Fibroblast of lung (primary cell): ENCODE data around the gene CYCS. TPM values are rescaled to one million over a fixed set of nuclear protein-coding genes. Genes with fewer than 3 reads are reported as not detected.

Experiments
- DNase-seq, 2 donors: peaks; one replicate each; pipeline versions ENCODE4 v3.0.0 to v3.0.0-alpha.2; 2010; ENCODE audit warnings: low read depth in 2 of 2
- H2AFZ ChIP-seq: 2 replicates; pipeline ENCODE4 v1.5.1; 2012; ENCODE audit warnings: low read length, control low read depth, inconsistent platforms
- H3K27ac ChIP-seq: 2 replicates; pipeline ENCODE4 v1.5.1; 2011; ENCODE audit warnings: low read length, control low read depth; ENCODE audit not compliant: insufficient read depth
- H3K27me3 ChIP-seq: 2 replicates; pipeline ENCODE4 v1.5.1; 2011; ENCODE audit warnings: mild to moderate bottlenecking, low read length; ENCODE audit not compliant: control insufficient read depth, insufficient read depth
- H3K36me3 ChIP-seq: 2 replicates; pipeline ENCODE4 v1.5.1; 2011; ENCODE audit warnings: low read length; ENCODE audit not compliant: control insufficient read depth, insufficient read depth
- H3K4me1 ChIP-seq: 2 replicates; pipeline ENCODE4 v1.5.1; 2011; ENCODE audit warnings: low read length; ENCODE audit not compliant: control insufficient read depth, insufficient read depth; ENCODE audit errors: extremely low read depth
- H3K4me2 ChIP-seq: 2 replicates; pipeline ENCODE4 v1.5.1; 2011; ENCODE audit warnings: low read length, control low read depth; ENCODE audit not compliant: insufficient read depth; ENCODE audit errors: extremely low read depth
- H3K4me3 ChIP-seq, 4 experiments: fragments of 200-600 bp in 1 of 4; sonication (generic) in 1 of 4; replicated peaks in 1 of 4; 2 replicates each; pipeline ENCODE4 v1.5.1; 2011 to 2016; ENCODE audit warnings: low read length in 4 of 4, low read depth in 3 of 4, mild to moderate bottlenecking in 3 of 4, control low read depth in 2 of 4, inconsistent platforms in 1 of 4, mixed read lengths in 1 of 4; ENCODE audit not compliant: insufficient read depth in 1 of 4; ENCODE audit errors: control extremely low read depth in 1 of 4
- H3K79me2 ChIP-seq: 2 replicates; pipeline ENCODE4 v1.5.1; 2012; ENCODE audit warnings: mild to moderate bottlenecking, low read length, inconsistent platforms; ENCODE audit not compliant: control insufficient read depth, insufficient read depth
- H3K9ac ChIP-seq: 2 replicates; pipeline ENCODE4 v1.5.1; 2011; ENCODE audit warnings: mild to moderate bottlenecking, low read length, control low read depth; ENCODE audit not compliant: insufficient read depth
- H3K9me3 ChIP-seq: 2 replicates; pipeline ENCODE4 v1.5.1; 2012; ENCODE audit warnings: low read depth, low read length; ENCODE audit not compliant: control insufficient read depth, insufficient read depth
- H4K20me1 ChIP-seq: 2 replicates; pipeline ENCODE4 v1.5.1; 2011; ENCODE audit warnings: low read length; ENCODE audit not compliant: control insufficient read depth, insufficient read depth; ENCODE audit errors: extremely low read depth
- EZH2 ChIP-seq: IDR thresholded peaks from 2 replicates; pipeline ENCODE4 v1.5.1; 2012; ENCODE audit warnings: low read length, control low read depth, mild to moderate bottlenecking; ENCODE audit errors: missing control alignments
- polyA plus RNA-seq, 2 donors: library from polyadenylated mRNA; depleted of rRNA in 1 of 2; stranded (reverse) in 1 of 2; unstranded in 1 of 2; fragments of >200 nt; gene quantifications; 2 replicates each; pipeline ENCODE4 v1.2.1, GENCODE V29; 2011 to 2012; ENCODE audit warnings: missing spikeins in 1 of 2
- total RNA-seq: library from RNA; depleted of rRNA; stranded (reverse); fragments of >200 nt; gene quantifications from 2 replicates; pipeline ENCODE4 v1.2.1, GENCODE V29; 2014
- TF ChIP-seq, protein P1 (sequence below), 2 donors: IDR thresholded peaks in 1 of 2; conservative IDR thresholded peaks in 1 of 2; 1 replicate in 1 of 2; 2 replicates in 1 of 2; pipeline ENCODE4 v1.5.1; 2011 to 2012; ENCODE audit warnings: low read length in 2 of 2, control low read depth in 1 of 2, inconsistent platforms in 1 of 2, low read depth in 1 of 2, mild to moderate bottlenecking in 1 of 2

CYCS gene
- total and polyA plus RNA-seq, 2 donors (not counting 1 experiment from before 2014, with no cell fraction given), result 32.7 to 76.5 TPM

GRCh38 chr7:25075459-25075858 lies 49.6 kb downstream of the CYCS start:
- Histone ChIP-seq H3K4me2 (no peak overlapping the region), H3K27ac (no peak overlapping the region), H3K27me3 (no peaks in the 10 kb centered on the region), H3K9ac (no peak overlapping the region), H3K79me2 (no peaks in the 10 kb centered on the region), H2AFZ (no peak overlapping the region), H3K4me1 (no peaks in the 10 kb centered on the region), H3K4me3 (no peak overlapping the region), H3K9me3 (no peaks in the 10 kb centered on the region), H3K36me3 (no peaks in the 10 kb centered on the region), H4K20me1 (no peaks in the 10 kb centered on the region)
- TF ChIP-seq, protein P1, sequence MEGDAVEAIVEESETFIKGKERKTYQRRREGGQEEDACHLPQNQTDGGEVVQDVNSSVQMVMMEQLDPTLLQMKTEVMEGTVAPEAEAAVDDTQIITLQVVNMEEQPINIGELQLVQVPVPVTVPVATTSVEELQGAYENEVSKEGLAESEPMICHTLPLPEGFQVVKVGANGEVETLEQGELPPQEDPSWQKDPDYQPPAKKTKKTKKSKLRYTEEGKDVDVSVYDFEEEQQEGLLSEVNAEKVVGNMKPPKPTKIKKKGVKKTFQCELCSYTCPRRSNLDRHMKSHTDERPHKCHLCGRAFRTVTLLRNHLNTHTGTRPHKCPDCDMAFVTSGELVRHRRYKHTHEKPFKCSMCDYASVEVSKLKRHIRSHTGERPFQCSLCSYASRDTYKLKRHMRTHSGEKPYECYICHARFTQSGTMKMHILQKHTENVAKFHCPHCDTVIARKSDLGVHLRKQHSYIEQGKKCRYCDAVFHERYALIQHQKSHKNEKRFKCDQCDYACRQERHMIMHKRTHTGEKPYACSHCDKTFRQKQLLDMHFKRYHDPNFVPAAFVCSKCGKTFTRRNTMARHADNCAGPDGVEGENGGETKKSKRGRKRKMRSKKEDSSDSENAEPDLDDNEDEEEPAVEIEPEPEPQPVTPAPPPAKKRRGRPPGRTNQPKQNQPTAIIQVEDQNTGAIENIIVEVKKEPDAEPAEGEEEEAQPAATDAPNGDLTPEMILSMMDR (conservative IDR thresholded peaks at IDR 0.05 in 1 of 2, IDR thresholded peaks at IDR 0.05 in 1 of 2; ENCODE audit: low read depth in 1 of 2, low read length in 2 of 2), result no peak
- TF ChIP-seq EZH2, result no peak
- no peak for DNase-seq

DNA sequence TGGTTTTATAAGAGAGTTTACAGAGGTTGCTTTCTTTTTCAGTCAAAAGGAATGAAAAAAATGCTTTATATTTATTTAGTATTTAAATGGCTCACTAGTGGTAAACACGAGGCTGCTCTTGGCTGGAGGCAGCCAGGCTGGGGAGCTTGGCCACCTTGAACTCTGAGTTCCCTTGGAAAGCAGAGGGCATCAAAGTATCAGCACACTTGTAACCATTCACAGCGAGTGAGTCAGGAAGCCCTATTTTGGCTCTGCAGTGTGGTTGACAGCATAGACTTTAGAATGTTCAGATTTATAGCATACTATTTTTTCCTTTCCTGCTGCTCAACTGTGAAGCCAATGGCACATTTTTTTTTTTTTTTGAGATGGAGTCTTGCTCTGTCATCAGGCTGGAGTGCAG lies 51.6 kb downstream of the CYCS start:
- Histone ChIP-seq H3K27ac (no peak overlapping the region), H3K9me3 (no peaks in the 10 kb centered on the region), H2AFZ (no peak overlapping the region), H3K36me3 (no peaks in the 10 kb centered on the region), H3K27me3 (no peaks in the 10 kb centered on the region), H4K20me1 (no peaks in the 10 kb centered on the region), H3K4me1 (peaks cover 10% of the 10 kb centered on the region), H3K79me2 (no peaks in the 10 kb centered on the region), H3K4me2 (no peak overlapping the region), H3K4me3 (no peak overlapping the region), H3K9ac (no peak overlapping the region)
- no peak for TF ChIP-seq EZH2
- TF ChIP-seq, protein P1 (conservative IDR thresholded peaks at IDR 0.05 in 1 of 2, IDR thresholded peaks at IDR 0.05 in 1 of 2; ENCODE audit: low read depth in 1 of 2, low read length in 2 of 2), result no peak
- DNase-seq, result peak; percentile 52

Other genes with a start within 250 kb of the CYCS start
- gene OSBPL3, start 145.1 kb downstream of the CYCS start, total RNA-seq, result 22.6 and 70.2 TPM in 2 replicates
- gene OSBPL3, start 145.1 kb downstream of the CYCS start, polyA plus RNA-seq, result 22.7 and 38.2 TPM in 2 replicates
- not detected in 2 replicates for gene NPVF, start 103.2 kb upstream of the CYCS start, total RNA-seq
- gene NPVF, start 103.2 kb upstream of the CYCS start, polyA plus RNA-seq, result not detected in 2 replicates